Vagina (tissue), 2 donors: Measurements from ENCODE around the gene FES.
"Not testable (repeated sequence)": the region's sequence is repeated elsewhere in the genome, so short reads cannot be mapped to it uniquely, and the experiment has no call there.

ENCODE experiments used
- POLR2A ChIP-seq, 2 donors: fragments of 450-650 bp; IDR thresholded peaks; one replicate each; pipeline ENCODE4 v1.6.1; 2017; ENCODE audit warnings: antibody characterized with exemption in 2 of 2, mild to moderate bottlenecking in 2 of 2, moderate library complexity in 2 of 2
- POLR2AphosphoS5 ChIP-seq, 2 donors: sonication (generic); formaldehyde crosslinking; IDR thresholded peaks; one replicate each; pipeline ENCODE4 v1.9.0; 2017; ENCODE audit warnings: antibody characterized with exemption in 2 of 2, mild to moderate bottlenecking in 2 of 2, low read depth in 1 of 2; ENCODE audit not compliant: insufficient read depth in 1 of 2
- TF ChIP-seq, protein P1 (sequence below), 3 experiments: fragments of 450-650 bp in 2 of 3; fragments of 200-600 bp in 1 of 3; sonication (generic) in 1 of 3; IDR thresholded peaks; one replicate each; pipeline ENCODE4 v1.5.1; 2017 to 2019; ENCODE audit warnings: antibody characterized with exemption in 3 of 3, mild to moderate bottlenecking in 2 of 3, moderate library complexity in 2 of 3

DNA sequence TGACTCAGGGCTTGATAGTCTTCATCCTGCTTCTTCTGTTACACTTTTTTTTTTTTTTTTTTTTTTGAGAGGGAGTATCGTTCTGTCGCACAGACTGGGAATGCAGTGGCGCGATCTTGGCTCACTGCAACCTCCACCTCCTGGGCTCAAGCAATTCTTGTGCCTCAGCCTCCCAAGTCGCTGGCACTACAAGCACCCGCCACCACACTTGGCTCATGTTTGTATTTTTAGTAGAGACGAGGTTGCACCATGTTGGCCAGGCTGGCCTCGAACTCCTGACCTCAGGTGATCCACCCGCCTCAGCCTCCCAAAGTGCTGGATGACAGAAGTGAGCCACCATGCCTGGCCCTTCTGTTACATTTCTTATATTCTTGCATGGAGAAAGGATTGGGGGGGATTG lies 9.3 kb upstream of the FES start:
- not testable (repeated sequence) for TF ChIP-seq POLR2AphosphoS5 (IDR thresholded peaks at IDR 0.05; ENCODE audit: insufficient read depth in 1 of 2, low read depth in 1 of 2); POLR2A (IDR thresholded peaks at IDR 0.05)
- TF ChIP-seq, protein P1, sequence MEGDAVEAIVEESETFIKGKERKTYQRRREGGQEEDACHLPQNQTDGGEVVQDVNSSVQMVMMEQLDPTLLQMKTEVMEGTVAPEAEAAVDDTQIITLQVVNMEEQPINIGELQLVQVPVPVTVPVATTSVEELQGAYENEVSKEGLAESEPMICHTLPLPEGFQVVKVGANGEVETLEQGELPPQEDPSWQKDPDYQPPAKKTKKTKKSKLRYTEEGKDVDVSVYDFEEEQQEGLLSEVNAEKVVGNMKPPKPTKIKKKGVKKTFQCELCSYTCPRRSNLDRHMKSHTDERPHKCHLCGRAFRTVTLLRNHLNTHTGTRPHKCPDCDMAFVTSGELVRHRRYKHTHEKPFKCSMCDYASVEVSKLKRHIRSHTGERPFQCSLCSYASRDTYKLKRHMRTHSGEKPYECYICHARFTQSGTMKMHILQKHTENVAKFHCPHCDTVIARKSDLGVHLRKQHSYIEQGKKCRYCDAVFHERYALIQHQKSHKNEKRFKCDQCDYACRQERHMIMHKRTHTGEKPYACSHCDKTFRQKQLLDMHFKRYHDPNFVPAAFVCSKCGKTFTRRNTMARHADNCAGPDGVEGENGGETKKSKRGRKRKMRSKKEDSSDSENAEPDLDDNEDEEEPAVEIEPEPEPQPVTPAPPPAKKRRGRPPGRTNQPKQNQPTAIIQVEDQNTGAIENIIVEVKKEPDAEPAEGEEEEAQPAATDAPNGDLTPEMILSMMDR (IDR thresholded peaks at IDR 0.05), result not testable (repeated sequence)
